ENCODE results near the gene VAC14. TPM values are rescaled to one million over a fixed set of nuclear protein-coding genes. Genes with fewer than 3 reads are reported as not detected.

The VAC14 gene
- total and polyA plus RNA-seq, 2 of the 8 experiments (the other 6 are each of a cell fraction or from before 2014, with no cell fraction given): 56.0 to 108 TPM

DNA sequence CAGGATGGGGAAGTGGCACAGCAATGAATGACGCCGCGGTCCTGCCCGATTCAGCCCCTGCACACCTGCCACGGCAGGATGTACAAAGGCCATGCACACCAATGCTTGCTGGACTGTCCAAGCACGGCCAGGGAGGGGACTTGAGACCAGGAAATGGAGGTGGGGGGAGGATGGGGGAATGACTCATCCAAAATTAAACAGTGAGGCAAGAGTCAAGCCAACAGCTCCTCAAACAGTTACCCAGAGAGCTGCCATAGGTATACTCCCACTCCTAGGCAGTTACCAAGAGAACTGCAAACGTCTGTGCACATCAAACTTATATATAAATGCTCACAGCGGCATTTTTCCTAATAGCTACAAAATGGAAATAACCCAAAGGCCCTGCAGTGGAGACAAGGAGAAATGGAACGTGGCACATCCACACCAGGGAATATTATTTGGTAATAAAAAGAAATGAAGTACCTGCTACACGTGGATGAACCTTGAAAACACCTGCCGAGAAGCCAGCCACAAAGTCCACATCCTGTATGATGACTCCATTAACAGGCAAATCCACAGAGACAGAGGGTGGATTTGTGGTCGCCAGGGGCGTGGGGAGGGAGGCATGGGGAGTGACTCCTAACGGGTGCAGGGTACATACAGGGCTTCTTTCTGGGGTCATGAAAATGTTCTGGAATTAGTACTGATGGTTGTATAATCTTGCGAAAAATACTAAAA, 54.1 kb downstream of the VAC14 start:
- 84% methylated on average over 11 of the region's 15 CpGs; no CpG with 5 or more reads in 1 of the 2 experiments for WGBS, 2 experiments (ENCODE audit: extremely low coverage in 1 of 2, insufficient coverage in 1 of 2, insufficient read length in 1 of 2, insufficient replicate concordance in 2 of 2, low coverage in 1 of 2, low lambda C conversion rate in 2 of 2, missing lambda C conversion rate in 1 of 2)
- H3K23ac ChIP-seq (ENCODE audit: insufficient read length): no peak overlapping the region
- H3K27me3 ChIP-seq (replicated peaks in 1 of 4; ENCODE audit: control insufficient read depth in 3 of 4, extremely low read depth in 1 of 4, insufficient read depth in 3 of 4, low read length in 3 of 4): no peaks in the 10 kb centered on the region
- no peak overlapping the region for H2AK5ac ChIP-seq (ENCODE audit: low read depth, low read length)
- ChIA-PET CTCF (ENCODE audit: partially characterized antibody) (interaction anchor here (0.8 to 1.2 kb wide), 6 partner anchors 9 to 68 kb away, joined by 3 to 5 read pairs (median 4); no protein-coding TSS in a partner anchor), POLR2A (ENCODE audit: partially characterized antibody) (no interaction called here)
- H3K9me3 ChIP-seq (ENCODE audit: insufficient read depth in 2 of 2, low read depth in 1 of 2, low read length in 1 of 2): peaks cover 0 to 6% of the 10 kb centered on the region in 2 experiments; a peak in 1 of 4 replicates
- H2BK5ac ChIP-seq (ENCODE audit: low read depth, low read length): no peak overlapping the region
- no peak overlapping the region for H2AFZ ChIP-seq (ENCODE audit: low read length)
- DNase-seq (ENCODE audit: low read depth in 1 of 2, low spot score in 2 of 2): no peak
- no peak overlapping the region for H2BK15ac ChIP-seq (ENCODE audit: low read length)
- no peaks in the 10 kb centered on the region for H3K79me2 ChIP-seq (ENCODE audit: control insufficient read depth in 1 of 2, insufficient read depth in 2 of 2, low read length in 2 of 2)
- no peaks in the 10 kb centered on the region for H3K79me1 ChIP-seq (ENCODE audit: low read depth, low read length)
- FAIRE-seq: no peak
- no peak overlapping the region; the same call in 1 of the 2 replicates for H3K27ac ChIP-seq (ENCODE audit: low read depth, low read length)
- no peak overlapping the region for H2BK20ac ChIP-seq (ENCODE audit: low read length)
- no peak overlapping the region for H4K8ac ChIP-seq (ENCODE audit: extremely low read depth, insufficient read depth, low read length)
- H4K91ac ChIP-seq (replicated peaks; ENCODE audit: insufficient read length, low read length): no peak overlapping the region
- H3K4ac ChIP-seq (replicated peaks; ENCODE audit: insufficient read length, low read depth, low read length): no peak overlapping the region
- no peak overlapping the region; the same call in 1 of the 2 replicates for H2BK12ac ChIP-seq (ENCODE audit: low read depth, low read length)
- no peak overlapping the region for H4K5ac ChIP-seq (ENCODE audit: insufficient read length, low read depth, low read length)
- no peak overlapping the region for H2BK120ac ChIP-seq (replicated peaks; ENCODE audit: low read depth, low read length)
- peaks cover 0 to 10% (median 6%) of the 10 kb centered on the region in 4 experiments; a peak in 5 of 7 replicates for H3K4me1 ChIP-seq (replicated peaks in 1 of 4; ENCODE audit: control insufficient read depth in 3 of 4, insufficient read depth in 4 of 4, low read length in 3 of 4)
- H3K56ac ChIP-seq (replicated peaks; ENCODE audit: insufficient read length, low read depth, low read length): no peak overlapping the region
- H3K4me2 ChIP-seq (ENCODE audit: insufficient read depth in 1 of 2, low read depth in 2 of 2, low read length in 2 of 2): no peak overlapping the region
- TF ChIP-seq BACH1 (IDR thresholded peaks at IDR 0.05; ENCODE audit: low read length): no peak
- no peak for TF ChIP-seq YY1 (IDR thresholded peaks at IDR 0.05; ENCODE audit: low read depth, low read length)
- TF ChIP-seq SAP30 (IDR thresholded peaks at IDR 0.05; ENCODE audit: insufficient read depth, insufficient replicate concordance, low read length): no peak
- no peak for TF ChIP-seq SUZ12 (IDR thresholded peaks at IDR 0.05; ENCODE audit: low read length)
- no peak for TF ChIP-seq KDM5A (IDR thresholded peaks at IDR 0.05; ENCODE audit: low read length)
- TF ChIP-seq, protein P1, sequence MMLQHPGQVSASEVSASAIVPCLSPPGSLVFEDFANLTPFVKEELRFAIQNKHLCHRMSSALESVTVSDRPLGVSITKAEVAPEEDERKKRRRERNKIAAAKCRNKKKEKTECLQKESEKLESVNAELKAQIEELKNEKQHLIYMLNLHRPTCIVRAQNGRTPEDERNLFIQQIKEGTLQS (IDR thresholded peaks at IDR 0.05; ENCODE audit: insufficient read depth, low read depth, low read length): no peak
- TF ChIP-seq CHD1 (IDR thresholded peaks at IDR 0.05; ENCODE audit: low read depth, low read length): no peak
- H3K4me3 ChIP-seq (ENCODE audit: extremely low read depth in 1 of 4, insufficient read depth in 2 of 4, low read depth in 3 of 4, low read length in 4 of 4): no peak overlapping the region
- H3K14ac ChIP-seq (ENCODE audit: insufficient read length): no peak overlapping the region
- peaks cover 0 to 3% of the 10 kb centered on the region in 2 experiments for H4K20me1 ChIP-seq (replicated peaks in 1 of 2; ENCODE audit: control insufficient read depth in 1 of 2, insufficient read depth in 2 of 2, low read length in 2 of 2)
- H3K9ac ChIP-seq (replicated peaks in 1 of 4; ENCODE audit: extremely low read depth in 1 of 4, low read depth in 3 of 4, low read length in 3 of 4): no peak overlapping the region
- H3K36me3 ChIP-seq (ENCODE audit: control insufficient read depth in 2 of 4, insufficient read depth in 4 of 4, low read length in 3 of 4): peaks cover 3 to 14% (median 8%) of the 10 kb centered on the region in 4 experiments; a peak in 5 of 8 replicates
- no peak overlapping the region for H3K18ac ChIP-seq (ENCODE audit: extremely low read depth, low read length)
- no peaks in the 10 kb centered on the region for H3K23me2 ChIP-seq (ENCODE audit: low read depth, low read length)
